NCI-H1105 (cell line): ENCODE results near the gene SDE2.
"Not testable (repeated sequence)": the region's sequence is repeated elsewhere in the genome, so short reads cannot be mapped to it uniquely, and the experiment has no call there.

ENCODE experiments used
- DNase-seq: peaks from one replicate; lab custom pipeline; 2025; lab: John Stamatoyannopoulos, UW

The SDE2 gene

DNA sequence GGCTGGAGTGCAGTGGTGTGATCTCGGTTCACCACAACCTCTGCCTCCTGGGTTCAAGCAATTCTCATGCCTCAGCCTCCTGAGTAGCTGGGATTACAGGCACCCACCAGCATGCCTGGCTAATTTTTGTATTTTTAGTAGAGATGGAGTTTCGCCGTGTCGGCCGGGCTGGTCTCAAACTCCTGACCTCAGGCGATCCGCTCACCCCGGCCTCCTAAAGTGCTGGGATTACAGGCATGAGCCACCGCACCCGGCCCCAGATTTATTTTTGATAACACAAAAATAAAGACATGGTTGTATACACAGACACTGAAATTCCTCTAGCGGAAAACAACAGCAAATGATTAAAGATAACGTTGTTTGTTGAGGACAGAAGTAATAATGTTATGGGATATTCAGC is 24.0 kb downstream of the SDE2 start:
- not testable (repeated sequence) for DNase-seq

GRCh38 chr1:225974454-225974853 is 24.7 kb downstream of the SDE2 start:
- no peak for DNase-seq

DNA sequence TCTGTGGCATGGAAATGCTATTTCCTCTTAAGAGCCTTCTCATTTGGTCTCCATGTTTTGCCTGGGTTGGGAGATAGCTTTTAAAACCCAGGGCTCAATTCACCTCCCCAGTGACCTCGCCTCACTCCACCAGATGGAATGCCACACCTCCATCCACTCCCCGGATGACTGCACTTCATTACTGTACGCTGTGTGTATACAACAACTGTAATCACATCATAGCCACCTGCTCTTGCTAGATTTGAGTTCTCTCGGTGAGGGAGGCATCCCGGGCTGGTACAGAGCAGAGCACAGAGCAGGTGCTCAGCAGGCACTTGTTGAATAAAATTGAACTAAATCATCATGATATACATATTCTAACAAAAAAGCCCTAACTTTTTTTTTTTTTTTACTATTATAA is 26.0 kb downstream of the SDE2 start:
- no peak for DNase-seq

DNA sequence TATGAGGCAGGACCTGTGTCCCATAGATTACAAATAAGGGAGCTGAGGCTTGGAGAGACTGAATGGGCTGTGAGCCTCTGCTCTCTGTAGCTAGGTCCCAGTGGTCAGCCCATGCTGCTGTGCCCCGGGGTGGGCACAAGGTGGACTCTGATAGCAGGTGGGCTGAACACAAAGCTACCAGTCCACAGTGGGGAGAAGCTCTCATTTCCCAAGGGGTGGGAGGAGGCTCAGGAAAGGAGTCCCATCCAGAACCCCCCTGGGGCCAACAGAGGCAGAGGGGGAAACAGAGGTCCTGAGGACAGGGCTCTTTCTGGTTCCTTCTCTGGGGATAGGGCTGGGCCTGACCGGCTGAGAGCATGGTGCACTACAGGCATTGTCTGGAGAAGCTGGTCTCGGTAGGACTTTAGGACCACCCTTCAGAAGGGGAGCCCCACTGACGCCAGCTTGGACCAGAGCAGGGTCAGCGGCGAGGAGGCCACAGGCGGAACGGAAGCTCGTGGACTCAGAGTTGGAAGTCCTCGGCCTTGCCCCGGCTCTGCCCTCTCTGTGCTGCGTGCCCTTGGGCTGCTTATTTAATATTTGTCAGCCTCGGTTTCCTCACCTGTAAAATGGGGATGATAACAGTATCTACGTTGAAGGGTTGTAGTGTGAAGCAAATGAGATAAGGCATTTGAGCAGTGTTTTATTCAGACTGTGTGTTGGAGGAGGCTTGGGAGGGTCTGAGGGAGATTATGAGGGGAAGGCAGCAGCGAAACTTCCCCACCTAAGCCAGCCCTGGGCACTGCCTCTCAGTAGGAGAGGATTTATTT is 26.6 kb downstream of the SDE2 start:
- DNase-seq: no peak

DNA sequence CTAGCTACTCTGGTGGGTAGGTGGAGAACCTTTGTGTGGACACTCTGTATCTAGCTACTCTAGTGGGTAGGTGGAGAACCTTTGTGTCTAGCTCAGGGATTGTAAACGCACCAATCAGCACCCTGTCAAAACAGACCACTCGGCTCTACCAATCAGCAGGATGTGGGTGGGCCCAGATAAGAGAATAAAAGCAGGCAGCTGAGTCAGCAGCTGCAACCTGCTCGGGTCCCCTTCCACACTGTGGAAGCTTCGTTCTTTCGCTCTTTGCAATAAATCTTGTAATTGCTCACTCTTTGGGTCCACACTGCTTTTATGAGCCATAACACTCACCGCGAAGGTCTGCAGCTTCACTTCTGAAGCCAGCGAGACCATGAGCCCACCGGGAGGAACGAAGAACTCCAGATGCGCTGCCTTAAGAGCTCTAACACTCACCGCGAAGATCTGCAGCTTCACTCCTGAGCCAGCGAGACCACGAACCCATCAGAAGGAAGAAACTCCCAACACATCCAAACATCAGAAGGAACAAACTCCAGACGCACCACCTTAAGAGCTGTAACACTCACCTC is 28.5 kb downstream of the SDE2 start:
- not testable (repeated sequence) for DNase-seq

GRCh38 chr1:225969751-225970150 is 29.4 kb downstream of the SDE2 start:
- DNase-seq: not testable (repeated sequence)

DNA sequence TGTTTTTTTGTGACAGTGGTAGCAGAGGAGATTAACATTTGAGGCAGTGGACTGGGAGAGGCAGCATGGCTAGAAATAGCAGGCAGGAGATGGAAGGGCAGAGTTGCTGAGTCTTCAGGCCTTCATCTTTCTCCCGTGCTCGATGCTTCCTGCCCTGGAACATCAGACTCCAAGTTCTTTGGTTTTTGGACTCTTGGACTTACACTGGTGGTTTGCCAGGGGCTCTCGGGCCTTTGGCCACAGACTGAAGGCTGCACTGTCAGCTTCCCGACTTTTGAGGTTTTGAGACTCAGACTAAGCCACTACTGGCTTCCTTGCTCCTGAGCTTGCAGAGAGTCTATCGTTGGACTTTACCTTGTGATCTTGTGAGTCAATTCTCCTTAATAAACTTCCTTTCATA is 33.9 kb downstream of the SDE2 start:
- no peak for DNase-seq

DNA sequence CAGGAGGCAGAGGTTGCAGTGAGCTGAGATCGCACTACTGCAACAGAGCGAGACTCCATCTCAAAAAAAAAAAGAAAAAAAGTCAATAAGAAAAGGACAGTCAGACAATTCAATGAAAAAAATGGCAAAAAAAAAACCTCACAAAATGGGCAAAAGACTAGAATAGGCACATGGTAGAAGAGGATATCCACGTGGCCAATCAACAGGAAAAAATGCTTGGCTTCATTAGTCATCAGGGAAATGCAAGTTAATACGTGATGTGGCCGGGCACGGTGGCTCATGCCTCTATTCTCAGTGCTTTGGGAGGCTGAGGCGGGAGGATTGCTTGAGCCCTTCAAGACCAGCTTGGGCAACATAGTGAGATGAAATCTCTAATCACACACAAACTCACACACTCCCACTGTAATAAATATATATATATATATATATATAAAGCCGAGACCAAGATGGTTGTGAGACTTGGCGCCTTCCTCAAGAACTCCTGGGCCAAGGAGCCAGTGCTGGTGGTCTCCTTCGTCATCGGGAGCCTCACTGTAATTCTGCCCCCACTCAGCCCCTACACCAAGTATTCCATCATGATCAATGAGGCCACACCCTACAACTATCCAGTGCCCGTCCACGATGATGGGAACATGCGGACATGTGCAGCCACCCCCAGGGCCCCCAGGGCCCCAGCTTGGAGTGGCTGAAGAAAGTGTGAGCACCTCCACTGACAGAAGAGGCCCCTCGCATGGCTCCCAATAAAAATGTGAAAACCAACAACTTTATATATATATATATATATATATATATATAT is 35.2 kb downstream of the SDE2 start:
- DNase-seq: no peak

- DNase-seq: no peak
Measured at GRCh38 chr1:225962440-225962975, 36.6 kb downstream of the SDE2 start.

GRCh38 chr1:225961659-225962439 is 37.3 kb downstream of the SDE2 start:
- DNase-seq: no peak

DNA sequence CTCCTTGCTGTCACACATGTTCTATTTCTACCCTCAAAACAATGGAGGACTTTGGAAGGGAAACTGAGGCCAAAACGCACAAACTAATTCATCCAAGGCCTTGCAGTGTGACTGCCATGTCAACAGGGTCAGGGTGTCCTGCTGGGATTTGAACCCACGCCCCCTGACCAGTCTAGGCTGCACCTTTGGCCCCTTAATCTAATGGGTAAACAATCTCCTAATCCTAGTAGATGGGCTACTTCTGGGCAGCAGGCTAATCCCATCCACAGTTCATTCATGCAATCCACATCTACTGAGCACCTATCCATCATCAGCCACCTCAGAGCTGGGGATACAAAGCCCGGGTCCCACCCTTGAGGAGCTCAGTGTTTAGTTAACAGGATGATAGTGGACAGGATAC is 41.1 kb downstream of the SDE2 start:
- no peak for DNase-seq

- no peak for DNase-seq
Measured at GRCh38 chr1:225954753-225955152, 44.4 kb downstream of the SDE2 start.

DNA sequence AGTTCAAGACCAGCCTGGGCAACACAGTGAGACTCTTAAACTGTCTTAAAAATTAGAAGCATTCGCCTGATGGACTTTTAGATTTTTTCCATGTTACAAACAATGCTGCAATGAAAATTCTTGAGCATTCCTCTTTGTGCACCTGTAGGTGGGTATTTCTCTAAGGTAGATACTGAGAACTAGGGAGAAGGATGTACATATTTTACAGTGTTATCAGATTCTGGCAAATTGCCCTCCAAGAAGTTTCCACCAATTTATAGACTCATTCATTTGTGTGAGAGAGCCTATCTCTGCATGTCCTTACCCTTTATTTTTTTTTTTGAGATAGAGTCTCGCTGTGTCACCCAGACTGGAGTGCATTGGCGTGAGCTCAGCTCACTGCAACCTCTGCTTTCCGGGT is 45.8 kb downstream of the SDE2 start:
- DNase-seq: no peak

GRCh38 chr1:225950905-225951497 is 48.1 kb downstream of the SDE2 start:
- no peak for DNase-seq

GRCh38 chr1:225949041-225949440 is 50.1 kb downstream of the SDE2 start:
- no peak for DNase-seq

DNA sequence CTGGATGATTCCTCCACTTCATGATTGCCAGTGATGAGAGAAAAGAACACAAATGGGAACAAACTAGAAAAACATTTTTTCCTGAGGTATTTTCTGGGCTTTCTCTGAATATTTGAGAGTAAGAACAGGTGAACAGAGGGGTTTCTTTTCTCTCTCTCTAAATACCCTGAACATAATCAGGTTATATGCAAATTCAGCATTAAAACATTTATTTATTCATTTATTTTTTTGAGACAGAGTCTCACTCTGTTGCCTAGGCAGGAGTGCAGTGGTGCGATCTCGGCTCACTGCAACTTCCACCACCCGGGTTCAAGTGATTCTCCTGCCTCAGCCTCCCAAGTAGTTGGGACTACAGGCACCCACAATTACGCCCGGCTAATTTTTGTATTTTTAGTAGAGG is 52.3 kb downstream of the SDE2 start:
- no peak for DNase-seq

GRCh38 chr1:225946082-225946620 is 53.0 kb downstream of the SDE2 start:
- DNase-seq: no peak

DNA sequence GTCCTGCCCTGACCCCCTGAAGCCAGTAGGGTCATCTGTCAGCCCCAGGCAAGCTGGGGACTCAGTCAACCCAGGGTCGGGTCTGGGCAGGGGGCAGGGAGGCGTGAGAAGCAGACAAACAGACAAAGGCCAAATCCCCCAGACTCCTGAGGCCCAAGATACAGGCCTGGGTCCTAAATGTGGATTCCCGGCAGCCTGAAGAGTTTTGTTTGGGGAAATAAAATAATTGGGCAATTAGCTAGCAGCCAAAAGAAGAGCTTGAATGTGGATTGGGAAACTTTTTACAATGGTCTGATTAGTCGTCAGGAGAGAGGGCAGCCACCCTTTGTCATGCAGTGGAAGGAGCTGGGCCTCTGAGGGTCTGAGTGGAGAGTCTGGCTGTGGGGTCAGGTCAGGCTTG is 53.6 kb downstream of the SDE2 start:
- DNase-seq: no peak

DNA sequence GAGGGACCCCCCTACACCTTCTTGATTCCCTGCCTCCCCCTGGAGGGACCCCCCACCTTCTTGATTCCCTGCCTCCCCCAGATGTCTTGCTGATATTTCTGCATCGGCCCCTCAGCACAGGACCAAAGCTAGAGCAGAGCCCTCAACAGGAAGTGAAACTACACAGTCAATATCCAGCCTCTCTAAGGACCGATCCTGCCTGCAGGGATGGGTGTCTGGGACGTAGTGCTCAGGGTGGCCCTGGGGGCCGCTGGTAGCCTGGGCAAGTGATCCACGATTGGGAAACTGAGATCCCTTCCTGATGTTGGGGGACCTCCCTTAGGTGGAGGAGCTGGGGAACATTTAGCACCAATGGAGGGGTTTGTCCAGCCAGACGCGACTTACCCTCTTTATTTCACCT is 54.2 kb downstream of the SDE2 start:
- no peak for DNase-seq

- no peak for DNase-seq
Measured at GRCh38 chr1:225944387-225944786, 54.8 kb downstream of the SDE2 start.

DNA sequence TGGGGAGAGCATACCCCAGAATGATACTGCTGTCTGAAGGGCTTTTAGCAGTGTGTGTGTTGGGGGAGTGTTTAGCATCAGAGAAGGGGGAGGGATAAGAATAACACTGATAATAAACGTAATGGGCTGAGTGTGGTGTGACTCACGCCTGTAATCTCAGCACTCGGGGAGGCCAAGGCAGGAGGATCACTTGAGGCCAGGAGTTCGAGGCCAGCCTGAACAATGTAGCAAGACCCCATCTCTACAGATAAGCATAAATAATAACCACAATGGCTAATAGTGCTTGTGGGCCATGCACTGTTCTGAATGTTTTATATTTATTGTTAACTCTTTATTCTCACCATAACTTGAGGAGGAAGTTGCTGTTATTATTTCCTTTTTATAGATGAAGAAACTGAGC is 55.6 kb downstream of the SDE2 start:
- DNase-seq: no peak
